HG03135 (cell line): ENCODE measurements around the gene AURKAIP1.

Experiments
- ATAC-seq: cut with Tn5 transposase; IDR thresholded peaks from one replicate; pipeline ENCODE4 v1.9.1; 2021; ENCODE audit warnings: mild to moderate bottlenecking, moderate library complexity; ENCODE audit not compliant: unreplicated experiment

The AURKAIP1 gene

DNA sequence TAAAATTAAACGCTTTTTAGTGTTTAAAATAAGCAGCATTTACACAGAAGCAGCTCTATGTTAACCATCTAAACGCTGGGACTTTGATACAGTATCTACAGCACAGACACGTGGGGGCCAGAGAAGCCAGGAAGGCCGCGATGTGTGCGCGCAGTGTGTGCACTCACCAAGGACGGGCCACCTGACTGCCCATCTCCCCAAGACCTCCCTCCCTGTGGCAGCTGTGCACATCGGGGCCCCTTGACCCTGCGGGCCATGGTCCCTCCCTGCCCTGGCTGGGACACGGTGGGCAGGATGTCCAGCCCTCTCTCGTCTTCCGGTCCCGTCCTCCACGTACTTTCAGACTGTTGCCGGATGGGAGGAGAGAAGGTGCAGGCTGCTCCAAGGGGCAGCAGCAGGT, 39.7 kb downstream of the AURKAIP1 start:
- no peak for ATAC-seq

DNA sequence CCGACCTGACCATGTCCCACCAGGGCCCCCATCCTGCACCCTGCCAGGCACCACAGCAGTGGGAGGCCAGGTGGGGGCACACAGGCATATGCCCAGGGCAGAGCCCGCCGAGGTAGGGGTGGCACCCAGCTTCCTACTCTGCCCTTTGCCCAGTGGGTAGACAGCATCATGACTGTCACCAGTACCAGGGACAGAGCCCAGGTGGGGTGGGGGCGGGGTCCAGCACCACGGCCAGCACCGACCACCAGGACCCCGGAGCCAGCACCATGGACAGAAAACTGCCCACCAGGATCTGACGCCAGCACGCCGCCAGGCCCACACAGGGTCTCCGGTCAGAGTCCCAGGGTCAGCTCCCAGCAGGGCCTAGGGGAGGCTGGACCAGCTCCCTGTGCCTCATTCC, 40.2 kb downstream of the AURKAIP1 start:
- no peak for ATAC-seq

DNA sequence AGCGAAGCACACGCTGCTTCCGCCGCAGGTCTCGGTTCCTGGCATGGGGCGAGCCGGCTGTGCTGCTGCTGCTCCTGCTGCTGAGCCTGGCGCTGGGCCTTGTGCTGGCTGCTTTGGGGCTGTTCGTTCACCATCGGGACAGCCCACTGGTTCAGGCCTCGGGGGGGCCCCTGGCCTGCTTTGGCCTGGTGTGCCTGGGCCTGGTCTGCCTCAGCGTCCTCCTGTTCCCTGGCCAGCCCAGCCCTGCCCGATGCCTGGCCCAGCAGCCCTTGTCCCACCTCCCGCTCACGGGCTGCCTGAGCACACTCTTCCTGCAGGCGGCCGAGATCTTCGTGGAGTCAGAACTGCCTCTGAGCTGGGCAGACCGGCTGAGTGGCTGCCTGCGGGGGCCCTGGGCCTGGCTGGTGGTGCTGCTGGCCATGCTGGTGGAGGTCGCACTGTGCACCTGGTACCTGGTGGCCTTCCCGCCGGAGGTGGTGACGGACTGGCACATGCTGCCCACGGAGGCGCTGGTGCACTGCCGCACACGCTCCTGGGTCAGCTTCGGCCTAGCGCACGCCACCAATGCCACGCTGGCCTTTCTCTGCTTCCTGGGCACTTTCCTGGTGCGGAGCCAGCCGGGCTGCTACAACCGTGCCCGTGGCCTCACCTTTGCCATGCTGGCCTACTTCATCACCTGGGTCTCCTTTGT, 41.3 kb downstream of the AURKAIP1 start:
- ATAC-seq, result no peak

DNA sequence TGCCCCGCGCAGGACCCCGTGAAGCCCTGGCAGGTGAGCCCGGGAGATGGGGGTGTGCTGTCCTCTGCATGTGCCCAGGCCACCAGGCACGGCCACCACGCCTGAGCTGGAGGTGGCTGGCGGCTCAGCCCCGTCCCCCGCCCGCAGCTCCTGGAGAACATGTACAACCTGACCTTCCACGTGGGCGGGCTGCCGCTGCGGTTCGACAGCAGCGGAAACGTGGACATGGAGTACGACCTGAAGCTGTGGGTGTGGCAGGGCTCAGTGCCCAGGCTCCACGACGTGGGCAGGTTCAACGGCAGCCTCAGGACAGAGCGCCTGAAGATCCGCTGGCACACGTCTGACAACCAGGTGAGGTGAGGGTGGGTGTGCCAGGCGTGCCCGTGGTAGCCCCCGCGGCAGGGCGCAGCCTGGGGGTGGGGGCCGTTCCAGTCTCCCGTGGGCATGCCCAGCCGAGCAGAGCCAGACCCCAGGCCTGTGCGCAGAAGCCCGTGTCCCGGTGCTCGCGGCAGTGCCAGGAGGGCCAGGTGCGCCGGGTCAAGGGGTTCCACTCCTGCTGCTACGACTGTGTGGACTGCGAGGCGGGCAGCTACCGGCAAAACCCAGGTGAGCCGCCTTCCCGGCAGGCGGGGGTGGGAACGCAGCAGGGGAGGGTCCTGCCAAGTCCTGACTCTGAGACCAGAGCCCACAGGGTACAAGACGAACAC, 42.1 kb downstream of the AURKAIP1 start:
- no peak for ATAC-seq

DNA sequence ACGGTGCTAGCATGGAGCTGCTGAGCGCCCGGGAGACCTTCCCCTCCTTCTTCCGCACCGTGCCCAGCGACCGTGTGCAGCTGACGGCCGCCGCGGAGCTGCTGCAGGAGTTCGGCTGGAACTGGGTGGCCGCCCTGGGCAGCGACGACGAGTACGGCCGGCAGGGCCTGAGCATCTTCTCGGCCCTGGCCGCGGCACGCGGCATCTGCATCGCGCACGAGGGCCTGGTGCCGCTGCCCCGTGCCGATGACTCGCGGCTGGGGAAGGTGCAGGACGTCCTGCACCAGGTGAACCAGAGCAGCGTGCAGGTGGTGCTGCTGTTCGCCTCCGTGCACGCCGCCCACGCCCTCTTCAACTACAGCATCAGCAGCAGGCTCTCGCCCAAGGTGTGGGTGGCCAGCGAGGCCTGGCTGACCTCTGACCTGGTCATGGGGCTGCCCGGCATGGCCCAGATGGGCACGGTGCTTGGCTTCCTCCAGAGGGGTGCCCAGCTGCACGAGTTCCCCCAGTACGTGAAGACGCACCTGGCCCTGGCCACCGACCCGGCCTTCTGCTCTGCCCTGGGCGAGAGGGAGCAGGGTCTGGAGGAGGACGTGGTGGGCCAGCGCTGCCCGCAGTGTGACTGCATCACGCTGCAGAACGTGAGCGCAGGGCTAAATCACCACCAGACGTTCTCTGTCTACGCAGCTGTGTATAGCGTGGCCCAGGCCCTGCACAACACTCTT, 42.8 kb downstream of the AURKAIP1 start:
- no peak for ATAC-seq

DNA sequence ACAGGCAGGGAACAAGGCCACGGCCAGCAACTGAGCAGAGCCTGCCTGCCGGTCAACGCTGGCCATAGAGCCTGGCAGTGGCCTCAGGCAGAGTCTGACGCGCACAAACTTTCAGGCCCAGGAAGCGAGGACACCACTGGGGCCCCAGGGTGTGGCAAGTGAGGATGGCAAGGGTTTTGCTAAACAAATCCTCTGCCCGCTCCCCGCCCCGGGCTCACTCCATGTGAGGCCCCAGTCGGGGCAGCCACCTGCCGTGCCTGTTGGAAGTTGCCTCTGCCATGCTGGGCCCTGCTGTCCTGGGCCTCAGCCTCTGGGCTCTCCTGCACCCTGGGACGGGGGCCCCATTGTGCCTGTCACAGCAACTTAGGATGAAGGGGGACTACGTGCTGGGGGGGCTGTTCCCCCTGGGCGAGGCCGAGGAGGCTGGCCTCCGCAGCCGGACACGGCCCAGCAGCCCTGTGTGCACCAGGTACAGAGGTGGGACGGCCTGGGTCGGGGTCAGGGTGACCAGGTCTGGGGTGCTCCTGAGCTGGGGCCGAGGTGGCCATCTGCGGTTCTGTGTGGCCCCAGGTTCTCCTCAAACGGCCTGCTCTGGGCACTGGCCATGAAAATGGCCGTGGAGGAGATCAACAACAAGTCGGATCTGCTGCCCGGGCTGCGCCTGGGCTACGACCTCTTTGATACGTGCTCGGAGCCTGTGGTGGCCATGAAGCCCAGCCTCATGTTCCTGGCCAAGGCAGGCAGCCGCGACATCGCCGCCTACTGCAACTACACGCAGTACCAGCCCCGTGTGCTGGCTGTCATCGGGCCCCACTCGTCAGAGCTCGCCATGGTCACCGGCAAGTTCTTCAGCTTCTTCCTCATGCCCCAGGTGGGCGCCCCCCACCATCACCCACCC, 43.7 kb downstream of the AURKAIP1 start, which contains the start of gene TAS1R3:
Gene TAS1R3 (plus strand): TSS at position 213 of the 898 bp plus-strand sequence. CDS start 66 bp downstream, at position 279.
- ATAC-seq, result no peak

DNA sequence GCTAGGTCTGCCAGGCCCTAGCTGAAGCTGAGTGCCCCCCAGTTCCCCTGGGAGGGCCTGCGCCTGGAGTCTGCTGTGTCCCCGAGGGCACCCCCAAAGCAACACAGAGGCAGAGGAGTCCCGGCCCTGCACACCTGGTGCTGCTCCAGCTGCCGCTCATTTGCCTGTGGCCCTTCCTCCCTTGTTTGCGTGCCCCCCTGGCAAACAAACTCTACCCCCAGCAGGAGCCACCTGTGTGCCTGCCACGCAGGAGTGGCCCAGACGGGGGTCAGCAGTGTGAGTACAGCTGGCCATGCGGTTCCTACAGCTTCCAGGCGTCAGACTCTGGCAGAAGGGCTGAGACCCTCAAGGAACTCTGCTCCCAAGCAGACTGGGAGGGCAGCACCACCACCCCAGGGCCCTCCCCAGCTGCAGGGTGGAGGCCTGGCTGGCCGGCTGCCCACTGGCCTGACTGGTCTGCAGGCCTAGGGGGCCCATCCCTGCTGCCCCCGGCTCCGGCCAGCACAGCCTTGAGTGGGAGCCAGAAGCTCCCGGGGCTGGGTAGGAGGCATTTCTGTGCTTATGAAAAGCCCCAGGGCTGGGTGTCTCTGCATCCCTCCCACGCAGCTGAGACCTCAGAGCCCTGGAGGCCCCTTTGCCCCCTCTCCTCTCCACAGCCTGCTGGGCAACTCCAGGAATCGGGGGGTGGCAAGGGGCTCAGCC, 44.5 kb downstream of the AURKAIP1 start:
- no peak for ATAC-seq

DNA sequence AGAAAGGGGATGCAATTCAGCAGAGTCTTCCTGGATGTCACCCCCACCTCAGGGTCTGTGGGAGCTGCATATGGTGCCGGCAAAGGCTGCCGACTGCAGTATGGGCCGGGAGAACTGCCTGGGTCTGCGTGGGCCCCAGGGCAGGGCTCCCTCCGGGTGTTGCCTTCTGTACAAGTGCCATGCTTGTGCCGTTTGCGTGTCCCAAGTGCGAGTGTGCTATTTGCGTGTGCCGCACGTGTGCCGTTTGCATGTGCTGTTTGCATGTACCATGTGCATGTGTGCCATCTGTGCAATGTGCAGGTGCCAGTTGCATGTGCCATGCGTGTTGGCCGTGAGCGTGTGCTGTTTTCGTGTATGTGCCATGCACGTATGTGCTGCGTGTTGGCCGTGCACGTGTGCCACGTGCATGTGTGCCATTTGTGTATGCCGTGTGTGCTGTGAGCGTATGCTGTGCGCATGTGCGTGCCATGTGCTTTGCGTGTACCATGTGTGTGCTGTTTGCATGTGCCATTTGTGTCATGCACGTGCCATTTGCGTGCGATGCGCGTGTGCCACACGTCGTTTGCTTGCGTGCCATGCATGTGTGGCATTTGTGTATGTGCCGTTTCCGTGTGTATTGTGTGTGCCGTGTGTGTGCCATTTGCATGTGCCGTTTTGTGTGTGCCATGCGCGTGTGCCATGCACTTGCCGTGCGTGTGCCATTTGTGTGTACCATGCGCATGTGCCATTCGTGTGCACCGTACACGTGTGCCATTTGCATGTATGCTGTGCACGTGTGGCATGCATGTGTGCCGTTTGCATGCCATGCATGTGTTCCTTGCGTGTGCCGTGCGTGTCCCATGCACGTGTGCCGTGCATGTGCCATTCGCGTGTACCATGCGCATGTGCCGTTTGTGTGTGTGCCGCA, 45.5 kb downstream of the AURKAIP1 start:
- ATAC-seq, result no peak

DNA sequence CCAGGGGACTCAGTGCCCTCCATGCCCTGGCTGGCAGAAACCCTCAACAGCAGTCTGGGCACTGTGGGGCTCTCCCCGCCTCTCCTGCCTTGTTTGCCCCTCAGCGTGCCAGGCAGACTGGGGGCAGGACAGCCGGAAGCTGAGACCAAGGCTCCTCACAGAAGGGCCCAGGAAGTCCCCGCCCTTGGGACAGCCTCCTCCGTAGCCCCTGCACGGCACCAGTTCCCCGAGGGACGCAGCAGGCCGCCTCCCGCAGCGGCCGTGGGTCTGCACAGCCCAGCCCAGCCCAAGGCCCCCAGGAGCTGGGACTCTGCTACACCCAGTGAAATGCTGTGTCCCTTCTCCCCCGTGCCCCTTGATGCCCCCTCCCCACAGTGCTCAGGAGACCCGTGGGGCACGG, 46.8 kb downstream of the AURKAIP1 start:
- no peak for ATAC-seq

DNA sequence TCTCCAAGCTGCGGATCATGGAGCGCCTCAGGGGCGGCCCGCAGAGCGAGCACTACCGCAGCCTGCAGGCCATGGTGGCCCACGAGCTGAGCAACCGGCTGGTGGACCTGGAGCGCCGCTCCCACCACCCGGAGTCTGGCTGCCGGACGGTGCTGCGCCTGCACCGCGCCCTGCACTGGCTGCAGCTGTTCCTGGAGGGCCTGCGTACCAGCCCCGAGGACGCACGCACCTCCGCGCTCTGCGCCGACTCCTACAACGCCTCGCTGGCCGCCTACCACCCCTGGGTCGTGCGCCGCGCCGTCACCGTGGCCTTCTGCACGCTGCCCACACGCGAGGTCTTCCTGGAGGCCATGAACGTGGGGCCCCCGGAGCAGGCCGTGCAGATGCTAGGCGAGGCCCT, 47.7 kb downstream of the AURKAIP1 start:
- no peak for ATAC-seq

DNA sequence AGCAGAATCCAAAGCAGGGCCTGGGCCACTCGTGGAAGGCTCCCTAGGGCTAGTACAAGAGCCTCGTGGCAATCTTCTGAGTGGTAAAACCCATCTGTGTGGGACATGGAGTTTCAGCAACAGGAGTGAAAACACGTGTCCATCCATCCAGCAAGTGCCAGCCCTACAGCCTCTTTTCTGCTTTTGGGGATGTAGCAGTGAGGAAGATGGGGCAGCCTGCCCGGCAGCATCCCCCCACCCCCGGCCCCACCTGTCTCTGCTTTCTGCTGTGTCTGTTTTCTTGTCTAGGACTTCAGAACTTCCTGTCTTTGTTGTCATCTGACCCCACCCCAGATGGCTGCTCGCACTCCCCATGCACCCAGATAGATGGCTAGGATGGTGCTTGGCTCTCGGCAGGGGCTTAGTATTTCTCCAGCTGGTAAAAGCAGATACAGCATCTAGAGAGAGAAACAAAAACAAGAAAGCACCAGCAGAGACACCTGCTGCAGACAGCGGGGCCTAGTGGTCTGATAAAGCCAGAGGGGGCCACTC, 48.9 kb downstream of the AURKAIP1 start:
- no peak for ATAC-seq

DNA sequence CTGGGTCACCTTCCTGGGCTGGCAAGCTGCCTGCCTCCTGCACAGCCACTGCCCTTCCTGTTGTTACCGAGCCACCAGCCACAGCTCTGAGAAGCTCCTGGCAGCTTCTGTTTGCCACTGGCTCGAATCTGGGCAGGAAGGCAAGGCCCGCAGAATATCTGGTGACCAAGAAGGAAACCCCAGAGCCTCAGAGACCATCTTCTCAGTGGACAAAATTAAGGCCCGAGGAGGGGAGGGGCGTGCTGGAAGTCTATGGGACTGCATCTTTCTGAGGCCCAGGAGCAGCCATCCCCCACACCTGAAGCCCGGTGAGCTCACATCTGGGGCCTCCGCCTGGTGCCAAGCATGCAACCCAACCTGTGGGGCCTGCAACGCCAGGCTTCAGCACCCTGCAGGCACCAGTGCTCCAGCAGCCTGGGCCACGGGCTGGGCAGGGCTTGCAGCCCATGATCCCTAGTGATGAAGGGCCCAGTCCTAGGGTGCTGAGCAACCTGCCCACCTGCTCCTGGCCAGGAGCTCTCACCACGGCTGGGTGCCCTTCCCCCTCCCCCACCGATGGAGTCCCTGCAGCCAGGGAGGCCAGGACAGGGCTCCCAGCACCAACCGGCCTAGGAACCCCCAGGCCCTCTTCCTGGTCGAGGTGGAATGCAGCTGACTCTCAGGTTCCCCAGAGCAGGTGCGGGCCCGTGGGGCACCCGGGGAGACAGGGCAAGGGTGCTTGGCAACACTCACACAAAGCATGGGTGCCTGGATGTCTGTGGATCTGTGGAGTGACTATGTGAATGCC, 49.5 kb downstream of the AURKAIP1 start:
- ATAC-seq, result peak; percentile 7

DNA sequence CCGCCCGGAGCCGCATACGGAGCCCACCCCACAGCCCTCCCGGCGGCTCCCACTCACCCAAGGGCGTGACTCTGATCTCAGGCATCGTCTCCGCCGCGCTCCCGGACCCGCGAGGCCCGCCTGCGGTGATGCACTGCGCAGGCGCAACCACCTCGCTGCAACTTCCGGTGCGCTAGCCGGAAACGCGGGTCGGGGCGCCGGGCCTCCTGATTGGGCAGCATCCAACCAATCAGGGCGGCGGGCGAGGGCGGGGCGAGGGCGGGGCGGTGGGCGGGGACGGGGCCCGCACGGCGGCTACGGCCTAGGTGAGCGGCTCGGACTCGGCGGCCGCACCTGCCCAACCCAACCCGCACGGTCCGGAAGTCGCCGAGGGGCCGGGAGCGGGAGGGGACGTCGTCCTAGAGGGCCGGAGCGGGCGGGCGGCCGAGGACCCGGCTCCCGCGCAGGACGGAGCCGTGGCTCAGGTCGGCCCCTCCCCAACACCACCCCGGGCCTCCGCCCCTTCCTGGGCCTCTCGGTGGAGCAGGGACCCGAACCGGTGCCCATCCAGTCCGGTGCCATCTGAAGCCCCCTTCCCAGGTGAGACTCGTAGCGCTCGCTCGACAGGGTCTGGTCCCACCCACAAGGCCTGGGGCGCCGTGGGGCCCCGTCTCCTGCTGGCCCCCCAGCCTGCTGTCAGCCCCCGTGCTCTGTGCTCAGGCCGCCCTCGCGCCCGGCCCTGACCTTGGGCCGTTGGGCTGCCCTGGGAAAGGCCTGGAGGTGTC, 50.3 kb downstream of the AURKAIP1 start, which contains the start of the genes CPTP and INTS11:
Gene CPTP (plus strand): TSS at position 279 of the 764 bp plus-strand sequence. CDS start 2,109 bp downstream, outside the sequence.
Gene INTS11 (minus strand): TSS at position 137 of the 764 bp plus-strand sequence. CDS start 52 bp downstream, at position 85.
- ATAC-seq, result peak; percentile 61

DNA sequence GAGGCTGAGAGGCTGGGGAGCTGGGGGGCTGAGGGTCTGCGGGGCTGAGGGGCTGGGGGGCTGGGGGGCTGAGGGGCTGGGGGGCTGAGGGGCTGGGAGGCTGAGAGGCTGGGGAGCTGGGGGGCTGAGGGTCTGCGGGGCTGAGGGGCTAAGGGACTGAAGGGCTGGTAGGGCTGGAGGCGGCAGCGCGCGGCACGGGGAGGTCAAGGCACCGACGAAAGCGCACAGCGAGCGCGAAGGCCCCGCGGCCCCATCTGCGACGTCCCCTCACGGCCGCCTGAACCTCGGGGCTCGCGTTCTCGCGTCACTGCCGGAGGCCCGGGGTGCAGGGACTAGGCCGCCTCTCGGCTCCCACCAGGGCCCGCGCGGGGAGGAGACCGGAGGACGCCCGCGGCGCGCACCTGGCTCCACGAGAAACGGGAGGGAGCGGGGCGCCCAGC, 50.9 kb downstream of the AURKAIP1 start:
- ATAC-seq, result peak; percentile 29
